HepG2 (cell line): Measurements from ENCODE around the gene RNF14. TPM values are rescaled to one million over a fixed set of nuclear protein-coding genes. Genes with fewer than 3 reads are reported as not detected.

Experiments used
- E2F5 ChIP-seq: sonication (generic); formaldehyde crosslinking; conservative IDR thresholded peaks from 2 replicates; pipeline ENCODE4 v1.4.0; 2020; ENCODE audit warnings: missing genetic modification reagents
- HNF4A ChIP-seq: sonication (generic); formaldehyde crosslinking; IDR thresholded peaks from 2 replicates; pipeline ENCODE4 v1.4.0; 2020; ENCODE audit warnings: missing genetic modification reagents
- HOXA3 ChIP-seq: sonication (generic); formaldehyde crosslinking; IDR thresholded peaks from 2 replicates; pipeline ENCODE4 v1.5.0; 2020; ENCODE audit warnings: missing genetic modification reagents
- NCOR1 ChIP-seq: fragments of 200-600 bp; sonication (generic); IDR thresholded peaks from 2 replicates; pipeline ENCODE4 v1.7.0; 2017; ENCODE audit warnings: antibody characterized with exemption, low read length, borderline replicate concordance
- PITX1 ChIP-seq: sonication (generic); formaldehyde crosslinking; IDR thresholded peaks from 2 replicates; pipeline ENCODE4 v1.5.1; 2020; ENCODE audit warnings: mild to moderate bottlenecking, missing genetic modification reagents
- PRDM10 ChIP-seq: sonication (generic); formaldehyde crosslinking; IDR thresholded peaks from 2 replicates; pipeline ENCODE4 v1.4.0; 2020; ENCODE audit warnings: low read depth, missing genetic modification reagents
- SAP130 ChIP-seq: IDR thresholded peaks from 2 replicates; pipeline ENCODE4 v1.6.1; 2016; ENCODE audit warnings: low read depth
- TAF15 ChIP-seq: fragments of 200-400 bp; formaldehyde crosslinking; IDR thresholded peaks from one replicate; pipeline ENCODE4 v1.6.1; 2018; ENCODE audit warnings: mild to moderate bottlenecking, low read depth, low read length; ENCODE audit not compliant: poor library complexity, severe bottlenecking
- ZFAT ChIP-seq: sonication (generic); formaldehyde crosslinking; conservative IDR thresholded peaks from 2 replicates; pipeline ENCODE4 v1.8.1; 2023; ENCODE audit warnings: missing genetic modification reagents, inconsistent platforms
- ZFP90 ChIP-seq: sonication (generic); formaldehyde crosslinking; IDR thresholded peaks from 2 replicates; pipeline ENCODE4 v1.8.0; 2022; ENCODE audit warnings: missing genetic modification reagents, mild to moderate bottlenecking, inconsistent platforms, borderline replicate concordance
- ZNF205 ChIP-seq: IDR thresholded peaks from 2 replicates; pipeline ENCODE4 v1.6.1; 2018; ENCODE audit warnings: missing biosample characterization, missing genetic modification reagents
- ZNF350 ChIP-seq: sonication (generic); formaldehyde crosslinking; IDR thresholded peaks from 2 replicates; pipeline ENCODE4 v1.4.0; 2020; ENCODE audit warnings: mild to moderate bottlenecking, low read depth, missing genetic modification reagents, borderline replicate concordance
- ZNF550 ChIP-seq: sonication (generic); formaldehyde crosslinking; IDR thresholded peaks from 2 replicates; pipeline ENCODE4 v1.4.0; 2020; ENCODE audit warnings: mild to moderate bottlenecking, missing genetic modification reagents, borderline replicate concordance
- ZNF605 ChIP-seq: sonication (generic); formaldehyde crosslinking; IDR thresholded peaks from 2 replicates; pipeline ENCODE4 v1.8.0; 2022; ENCODE audit warnings: mild to moderate bottlenecking, missing genetic modification reagents
- polyA plus RNA-seq, 8 experiments: library from polyadenylated mRNA; depleted of rRNA in 3 of 8; stranded (reverse) in 7 of 8; unstranded in 1 of 8; fragments of >200 nt; fragmentation: Illumina TruSeq in 4 of 8; extraction: Trizol in 4 of 8; gene quantifications; 2 replicates each; pipeline versions ENCODE4 v1.2.1 to v1.2.3, GENCODE V29; 2011 to 2016; ENCODE audit warnings: low read depth in 4 of 8, missing spikeins in 1 of 8, mixed read lengths in 1 of 8; ENCODE audit not compliant: insufficient read depth in 1 of 8
- total RNA-seq, 5 experiments: library from RNA; depleted of rRNA; stranded (reverse); fragments of >200 nt; fragmentation: Illumina TruSeq; extraction: Trizol; gene quantifications; 2 replicates each; pipeline ENCODE4 v1.2.3, GENCODE V29; 2016; ENCODE audit warnings: low read depth in 1 of 5
- TF ChIP-seq, protein P1 (sequence below): sonication (generic); formaldehyde crosslinking; IDR thresholded peaks from 2 replicates; pipeline ENCODE4 v1.4.0; 2020; ENCODE audit warnings: mild to moderate bottlenecking, missing genetic modification reagents
- TF ChIP-seq, protein P2 (sequence below): sonication (generic); formaldehyde crosslinking; IDR thresholded peaks from 2 replicates; pipeline ENCODE4 v1.9.0; 2021; ENCODE audit warnings: missing genetic modification reagents, borderline replicate concordance
- TF ChIP-seq, protein P3 (sequence below): IDR thresholded peaks from 2 replicates; pipeline ENCODE4 v1.6.1; 2016

Gene RNF14
- total and polyA plus RNA-seq, 2 of the 13 experiments (the other 11 are each of a cell fraction or from before 2014, with no cell fraction given), result 11.3 to 28.1 TPM

GRCh38 chr5:142024771-142025304 is 55.9 kb downstream of the RNF14 start (continued):
- 0 out of 2 replicates have a peak, but pooled peaks have one; percentile 27 for TF ChIP-seq ZNF350
- peak; percentile 81 for TF ChIP-seq ZFP90 (CRISPR knock-in tag)
- TF ChIP-seq ZNF205 (CRISPR knock-in tag), result no peak
- TF ChIP-seq NCOR1, result peak; percentile 37; the same call in 1 of the 2 replicates
- TF ChIP-seq, protein P1, sequence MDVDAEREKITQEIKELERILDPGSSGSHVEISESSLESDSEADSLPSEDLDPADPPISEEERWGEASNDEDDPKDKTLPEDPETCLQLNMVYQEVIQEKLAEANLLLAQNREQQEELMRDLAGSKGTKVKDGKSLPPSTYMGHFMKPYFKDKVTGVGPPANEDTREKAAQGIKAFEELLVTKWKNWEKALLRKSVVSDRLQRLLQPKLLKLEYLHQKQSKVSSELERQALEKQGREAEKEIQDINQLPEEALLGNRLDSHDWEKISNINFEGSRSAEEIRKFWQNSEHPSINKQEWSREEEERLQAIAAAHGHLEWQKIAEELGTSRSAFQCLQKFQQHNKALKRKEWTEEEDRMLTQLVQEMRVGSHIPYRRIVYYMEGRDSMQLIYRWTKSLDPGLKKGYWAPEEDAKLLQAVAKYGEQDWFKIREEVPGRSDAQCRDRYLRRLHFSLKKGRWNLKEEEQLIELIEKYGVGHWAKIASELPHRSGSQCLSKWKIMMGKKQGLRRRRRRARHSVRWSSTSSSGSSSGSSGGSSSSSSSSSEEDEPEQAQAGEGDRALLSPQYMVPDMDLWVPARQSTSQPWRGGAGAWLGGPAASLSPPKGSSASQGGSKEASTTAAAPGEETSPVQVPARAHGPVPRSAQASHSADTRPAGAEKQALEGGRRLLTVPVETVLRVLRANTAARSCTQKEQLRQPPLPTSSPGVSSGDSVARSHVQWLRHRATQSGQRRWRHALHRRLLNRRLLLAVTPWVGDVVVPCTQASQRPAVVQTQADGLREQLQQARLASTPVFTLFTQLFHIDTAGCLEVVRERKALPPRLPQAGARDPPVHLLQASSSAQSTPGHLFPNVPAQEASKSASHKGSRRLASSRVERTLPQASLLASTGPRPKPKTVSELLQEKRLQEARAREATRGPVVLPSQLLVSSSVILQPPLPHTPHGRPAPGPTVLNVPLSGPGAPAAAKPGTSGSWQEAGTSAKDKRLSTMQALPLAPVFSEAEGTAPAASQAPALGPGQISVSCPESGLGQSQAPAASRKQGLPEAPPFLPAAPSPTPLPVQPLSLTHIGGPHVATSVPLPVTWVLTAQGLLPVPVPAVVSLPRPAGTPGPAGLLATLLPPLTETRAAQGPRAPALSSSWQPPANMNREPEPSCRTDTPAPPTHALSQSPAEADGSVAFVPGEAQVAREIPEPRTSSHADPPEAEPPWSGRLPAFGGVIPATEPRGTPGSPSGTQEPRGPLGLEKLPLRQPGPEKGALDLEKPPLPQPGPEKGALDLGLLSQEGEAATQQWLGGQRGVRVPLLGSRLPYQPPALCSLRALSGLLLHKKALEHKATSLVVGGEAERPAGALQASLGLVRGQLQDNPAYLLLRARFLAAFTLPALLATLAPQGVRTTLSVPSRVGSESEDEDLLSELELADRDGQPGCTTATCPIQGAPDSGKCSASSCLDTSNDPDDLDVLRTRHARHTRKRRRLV (CRISPR knock-in tag), result no peak
- TF ChIP-seq TAF15, result no peak
- TF ChIP-seq PITX1 (CRISPR knock-in tag), result peak; percentile 30; the same call in 1 of the 2 replicates
- no peak for TF ChIP-seq PRDM10 (CRISPR knock-in tag)
- TF ChIP-seq HOXA3 (CRISPR knock-in tag), result peak; percentile 73
- TF ChIP-seq HNF4A (CRISPR knock-in tag), result peak; percentile 20; the same call in 1 of the 2 replicates
- TF ChIP-seq ZNF550, result no peak
- peak; percentile 72 for TF ChIP-seq SAP130 (CRISPR knock-in tag)
- peak; percentile 26; the same call in 1 of the 2 replicates for TF ChIP-seq ZNF605 (CRISPR knock-in tag)
- TF ChIP-seq, protein P2, sequence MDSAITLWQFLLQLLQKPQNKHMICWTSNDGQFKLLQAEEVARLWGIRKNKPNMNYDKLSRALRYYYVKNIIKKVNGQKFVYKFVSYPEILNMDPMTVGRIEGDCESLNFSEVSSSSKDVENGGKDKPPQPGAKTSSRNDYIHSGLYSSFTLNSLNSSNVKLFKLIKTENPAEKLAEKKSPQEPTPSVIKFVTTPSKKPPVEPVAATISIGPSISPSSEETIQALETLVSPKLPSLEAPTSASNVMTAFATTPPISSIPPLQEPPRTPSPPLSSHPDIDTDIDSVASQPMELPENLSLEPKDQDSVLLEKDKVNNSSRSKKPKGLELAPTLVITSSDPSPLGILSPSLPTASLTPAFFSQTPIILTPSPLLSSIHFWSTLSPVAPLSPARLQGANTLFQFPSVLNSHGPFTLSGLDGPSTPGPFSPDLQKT (CRISPR knock-in tag), result no peak
- TF ChIP-seq, protein P3, sequence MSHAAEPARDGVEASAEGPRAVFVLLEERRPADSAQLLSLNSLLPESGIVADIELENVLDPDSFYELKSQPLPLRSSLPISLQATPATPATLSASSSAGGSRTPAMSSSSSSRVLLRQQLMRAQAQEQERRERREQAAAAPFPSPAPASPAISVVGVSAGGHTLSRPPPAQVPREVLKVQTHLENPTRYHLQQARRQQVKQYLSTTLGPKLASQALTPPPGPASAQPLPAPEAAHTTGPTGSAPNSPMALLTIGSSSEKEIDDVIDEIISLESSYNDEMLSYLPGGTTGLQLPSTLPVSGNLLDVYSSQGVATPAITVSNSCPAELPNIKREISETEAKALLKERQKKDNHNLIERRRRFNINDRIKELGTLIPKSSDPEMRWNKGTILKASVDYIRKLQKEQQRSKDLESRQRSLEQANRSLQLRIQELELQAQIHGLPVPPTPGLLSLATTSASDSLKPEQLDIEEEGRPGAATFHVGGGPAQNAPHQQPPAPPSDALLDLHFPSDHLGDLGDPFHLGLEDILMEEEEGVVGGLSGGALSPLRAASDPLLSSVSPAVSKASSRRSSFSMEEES (CRISPR knock-in tag), result 0 out of 2 replicates have a peak, but pooled peaks have one; percentile 35
- 0 out of 2 replicates have a peak, but pooled peaks have one; percentile 37 for TF ChIP-seq ZFAT (CRISPR knock-in tag)
- no peak for TF ChIP-seq E2F5 (CRISPR knock-in tag)
